ENCODE data around the gene FBXL16. TPM values are rescaled to one million over a fixed set of nuclear protein-coding genes. Genes with fewer than 3 reads are reported as not detected.

The FBXL16 gene
- total RNA-seq, 3 donors from 2014 or later, result 2.6 to 4.2 TPM; not detected in 1

DNA sequence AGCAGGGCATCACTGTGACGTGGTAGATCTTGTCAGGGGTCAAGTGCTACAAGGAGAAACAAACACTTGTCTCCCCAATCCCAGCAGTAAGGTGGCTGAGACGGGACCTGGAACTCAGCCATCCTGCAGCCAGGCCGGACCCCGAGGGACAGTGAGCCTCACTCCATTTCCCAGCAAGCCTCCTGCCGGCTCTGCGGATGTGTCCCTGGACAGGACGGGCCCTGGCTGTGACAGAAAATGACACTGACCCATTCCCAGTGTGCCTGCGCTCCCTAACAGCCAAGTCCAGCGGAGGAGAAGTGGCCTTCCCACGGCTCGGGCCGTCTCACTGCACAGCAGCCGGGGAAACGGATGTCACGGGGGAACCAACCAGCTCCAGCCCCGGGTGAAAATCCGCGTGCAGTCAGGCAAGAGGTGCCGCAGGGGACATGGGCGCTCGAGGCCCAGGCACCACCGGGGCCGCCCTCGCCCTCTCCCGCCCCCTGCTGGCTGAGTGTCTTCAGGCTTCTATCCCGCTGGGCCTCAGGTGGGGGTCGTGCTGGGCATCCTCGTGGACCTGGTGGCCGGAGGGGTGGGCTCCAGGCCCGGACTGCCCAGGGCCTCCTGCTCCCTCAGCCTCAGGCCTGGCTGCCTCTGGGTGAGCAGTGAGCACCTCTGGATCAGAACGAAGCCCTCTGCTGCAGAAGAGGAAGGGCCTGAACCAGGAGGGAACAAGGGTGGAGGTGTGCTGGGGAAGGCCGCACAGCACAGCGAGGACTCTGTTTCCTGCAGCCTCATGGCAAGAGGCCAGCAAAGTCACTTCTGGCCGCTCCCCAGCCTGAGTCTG, 28.0 kb upstream of the FBXL16 start:
- DNase-seq (ENCODE audit: low spot score in 2 of 2), result no peak
- no peaks in the 10 kb centered on the region for H3K27me3 ChIP-seq
- H3K9me3 ChIP-seq, result no peaks in the 10 kb centered on the region
- intact Hi-C loops (cut with DNase I; ENCODE audit: low total_unique reads), result no loop called here
- no peaks in the 10 kb centered on the region for H3K4me1 ChIP-seq
- no peak overlapping the region for H3K27ac ChIP-seq
- H3K4me3 ChIP-seq, result no peak overlapping the region
- TF ChIP-seq, protein P1, sequence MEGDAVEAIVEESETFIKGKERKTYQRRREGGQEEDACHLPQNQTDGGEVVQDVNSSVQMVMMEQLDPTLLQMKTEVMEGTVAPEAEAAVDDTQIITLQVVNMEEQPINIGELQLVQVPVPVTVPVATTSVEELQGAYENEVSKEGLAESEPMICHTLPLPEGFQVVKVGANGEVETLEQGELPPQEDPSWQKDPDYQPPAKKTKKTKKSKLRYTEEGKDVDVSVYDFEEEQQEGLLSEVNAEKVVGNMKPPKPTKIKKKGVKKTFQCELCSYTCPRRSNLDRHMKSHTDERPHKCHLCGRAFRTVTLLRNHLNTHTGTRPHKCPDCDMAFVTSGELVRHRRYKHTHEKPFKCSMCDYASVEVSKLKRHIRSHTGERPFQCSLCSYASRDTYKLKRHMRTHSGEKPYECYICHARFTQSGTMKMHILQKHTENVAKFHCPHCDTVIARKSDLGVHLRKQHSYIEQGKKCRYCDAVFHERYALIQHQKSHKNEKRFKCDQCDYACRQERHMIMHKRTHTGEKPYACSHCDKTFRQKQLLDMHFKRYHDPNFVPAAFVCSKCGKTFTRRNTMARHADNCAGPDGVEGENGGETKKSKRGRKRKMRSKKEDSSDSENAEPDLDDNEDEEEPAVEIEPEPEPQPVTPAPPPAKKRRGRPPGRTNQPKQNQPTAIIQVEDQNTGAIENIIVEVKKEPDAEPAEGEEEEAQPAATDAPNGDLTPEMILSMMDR (IDR thresholded peaks at IDR 0.05), result no peak
- TF ChIP-seq POLR2A (IDR thresholded peaks at IDR 0.05), result no peak
- TF ChIP-seq POLR2AphosphoS5 (IDR thresholded peaks at IDR 0.05), result no peak
- H3K36me3 ChIP-seq, result no peaks in the 10 kb centered on the region

DNA sequence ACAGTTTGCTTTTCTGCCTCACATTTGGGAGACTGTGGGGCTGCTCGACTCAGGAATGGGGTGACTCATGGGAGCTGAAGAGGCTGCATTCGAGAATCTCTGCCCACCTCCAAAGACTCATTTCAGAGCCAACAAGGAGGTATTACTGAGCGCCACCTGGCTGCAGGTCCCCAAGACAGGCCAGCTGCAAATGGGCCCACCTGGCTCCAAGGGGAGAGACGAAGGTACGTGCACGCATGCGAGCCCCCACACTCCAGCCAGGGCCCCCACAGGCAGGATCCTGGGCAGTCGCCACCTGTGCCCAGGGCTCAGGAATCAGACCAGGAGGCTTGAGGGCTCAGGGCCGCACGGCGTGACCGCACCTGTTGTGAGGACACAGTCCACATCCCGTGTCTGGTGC, 27.3 kb upstream of the FBXL16 start:
- H3K4me3 ChIP-seq, result no peak overlapping the region
- no peak for DNase-seq (ENCODE audit: low spot score in 2 of 2)
- H3K9me3 ChIP-seq, result no peaks in the 10 kb centered on the region
- H3K4me1 ChIP-seq, result peaks cover 0 to 7% of the 10 kb centered on the region in 2 donors
- TF ChIP-seq POLR2A (IDR thresholded peaks at IDR 0.05) (no peak), POLR2AphosphoS5 (IDR thresholded peaks at IDR 0.05) (no peak)
- TF ChIP-seq, protein P1 (IDR thresholded peaks at IDR 0.05), result no peak
- H3K27ac ChIP-seq, result no peak overlapping the region
- intact Hi-C loops (cut with DNase I; ENCODE audit: low total_unique reads), result no loop called here
- no peaks in the 10 kb centered on the region for H3K27me3 ChIP-seq
- no peaks in the 10 kb centered on the region for H3K36me3 ChIP-seq

DNA sequence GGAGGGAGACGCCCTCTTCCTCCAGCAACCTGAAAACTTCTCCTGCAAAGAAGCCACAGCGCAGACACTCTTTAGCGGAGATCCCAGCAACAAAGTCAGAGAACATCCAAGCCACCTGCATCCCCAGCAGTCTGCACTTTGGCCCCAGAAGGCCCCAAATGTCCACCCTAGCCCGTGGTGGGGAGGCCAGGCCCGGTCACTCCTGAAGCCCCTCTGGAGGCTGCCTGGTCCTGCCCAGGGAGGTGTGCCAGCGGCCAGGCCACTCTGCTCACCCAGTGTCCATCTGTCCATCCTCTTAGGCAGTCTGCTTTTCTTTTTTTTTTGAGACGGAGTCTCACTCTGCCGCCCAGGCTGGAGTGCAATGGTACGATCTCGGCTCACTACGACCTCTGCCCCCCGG, 26.7 kb upstream of the FBXL16 start:
- no peak overlapping the region for H3K27ac ChIP-seq
- DNase-seq (ENCODE audit: low spot score in 2 of 2), result no peak
- intact Hi-C loops (cut with DNase I; ENCODE audit: low total_unique reads), result no loop called here
- H3K27me3 ChIP-seq, result no peaks in the 10 kb centered on the region
- no peak for TF ChIP-seq POLR2A (IDR thresholded peaks at IDR 0.05)
- TF ChIP-seq POLR2AphosphoS5 (IDR thresholded peaks at IDR 0.05), result no peak
- TF ChIP-seq, protein P1 (IDR thresholded peaks at IDR 0.05), result no peak
- no peaks in the 10 kb centered on the region for H3K36me3 ChIP-seq
- H3K4me3 ChIP-seq, result no peak overlapping the region
- H3K9me3 ChIP-seq, result no peaks in the 10 kb centered on the region
- H3K4me1 ChIP-seq, result peaks cover 0 to 9% of the 10 kb centered on the region in 2 donors

GRCh38 chr16:730666-731509, 25.3 kb upstream of the FBXL16 start:
- Histone ChIP-seq H3K4me1 (peaks cover 0 to 16% of the 10 kb centered on the region in 2 donors), H3K27me3 (no peaks in the 10 kb centered on the region), H3K4me3 (no peak overlapping the region), H3K9me3 (no peaks in the 10 kb centered on the region), H3K27ac (no peak overlapping the region), H3K36me3 (no peaks in the 10 kb centered on the region)
- TF ChIP-seq, protein P1 (IDR thresholded peaks at IDR 0.05), result no peak
- TF ChIP-seq POLR2AphosphoS5 (IDR thresholded peaks at IDR 0.05) (no peak), POLR2A (IDR thresholded peaks at IDR 0.05) (no peak)
- no peak for DNase-seq (ENCODE audit: low spot score in 2 of 2)
- intact Hi-C loops (cut with DNase I; ENCODE audit: low total_unique reads), result no loop called here

All from breast epithelium (tissue), 4 donors.